Measurements from ENCODE around the gene REPIN1. TPM values are rescaled to one million over a fixed set of nuclear protein-coding genes. Genes with fewer than 3 reads are reported as not detected.

REPIN1 gene
- total and polyA plus RNA-seq, 2 donors (not counting 1 experiment from before 2014, with no cell fraction given), result 165 to 190 TPM

DNA sequence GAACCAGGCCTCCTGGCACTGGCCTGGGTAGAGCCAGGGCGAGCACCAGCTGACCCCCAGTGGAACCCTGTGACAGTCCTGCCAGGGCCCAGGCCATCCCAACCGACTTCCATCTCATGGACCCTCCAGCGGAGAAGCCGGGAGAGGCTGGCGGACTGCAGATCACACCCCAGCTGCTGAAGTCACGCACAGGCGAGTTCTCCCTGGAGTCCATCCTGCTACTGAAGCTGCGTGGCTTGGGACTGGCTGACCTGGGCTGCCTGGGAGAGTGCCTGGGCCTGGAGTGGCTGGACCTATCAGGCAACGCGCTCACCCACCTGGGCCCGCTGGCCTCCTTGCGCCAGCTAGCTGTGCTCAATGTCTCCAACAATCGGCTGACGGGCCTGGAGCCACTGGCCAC is 31.9 kb upstream of the REPIN1 start:
- Histone ChIP-seq H3K27me3 (replicated peaks in 1 of 4; ENCODE audit: control extremely low read depth in 1 of 4, control insufficient read depth in 3 of 4, insufficient read depth in 4 of 4, low read length in 3 of 4) (peaks cover 0 to 14% (median 6%) of the 10 kb centered on the region in 4 experiments), H3K9me3 (ENCODE audit: control extremely low read depth in 1 of 3, control insufficient read depth in 2 of 3, insufficient read depth in 1 of 3, low read length in 2 of 3) (peaks cover 0 to 4% (median 0%) of the 10 kb centered on the region in 3 donors), H3K79me2 (ENCODE audit: control insufficient read depth, insufficient read depth, low read length) (no peaks in the 10 kb centered on the region), H3K27ac (ENCODE audit: low read length in 2 of 2) (no peak overlapping the region), H3K36me3 (replicated peaks in 1 of 2; ENCODE audit: control extremely low read depth in 1 of 2, control insufficient read depth in 1 of 2, extremely low read depth in 1 of 2, insufficient read depth in 2 of 2, low read length in 1 of 2) (no peaks in the 10 kb centered on the region), H4K20me1 (ENCODE audit: control insufficient read depth, insufficient read depth, low read length, poor library complexity, severe bottlenecking) (no peaks in the 10 kb centered on the region), H3K9ac (ENCODE audit: low read length) (no peak overlapping the region), H3K4me1 (ENCODE audit: control insufficient read depth in 2 of 2, insufficient read depth in 2 of 2, low read length in 2 of 2) (peaks cover 12 to 15% of the 10 kb centered on the region in 2 donors), H3K4me2 (replicated peaks; ENCODE audit: low read depth, low read length, poor library complexity, severe bottlenecking) (no peak overlapping the region), H2AFZ (ENCODE audit: insufficient read depth, low read depth, low read length, poor library complexity, severe bottlenecking) (no peak overlapping the region), H3K4me3 (ENCODE audit: control extremely low read depth in 1 of 5, extremely low read depth in 1 of 5, insufficient read depth in 1 of 5, low read depth in 2 of 5, low read length in 4 of 5) (no peak overlapping the region)
- ChIA-PET POLR2A (no interaction called here), CTCF (no interaction called here)
- intact Hi-C loops (cut with micrococcal nuclease), result no loop called here
- Mint-ChIP-seq H3K27me3 (peaks cover 14% of the 10 kb centered on the region), H3K27ac (no peak overlapping the region), H3K4me3 (no peak overlapping the region), H3K9me3 (ENCODE audit: insufficient read depth) (no peaks in the 10 kb centered on the region), H3K4me1 (peaks cover 15% of the 10 kb centered on the region)
- no peak for TF ChIP-seq EZH2 (IDR thresholded peaks at IDR 0.05; ENCODE audit: borderline replicate concordance, insufficient read depth, low read depth, low read length, poor library complexity, severe bottlenecking)
- TF ChIP-seq, protein P1, sequence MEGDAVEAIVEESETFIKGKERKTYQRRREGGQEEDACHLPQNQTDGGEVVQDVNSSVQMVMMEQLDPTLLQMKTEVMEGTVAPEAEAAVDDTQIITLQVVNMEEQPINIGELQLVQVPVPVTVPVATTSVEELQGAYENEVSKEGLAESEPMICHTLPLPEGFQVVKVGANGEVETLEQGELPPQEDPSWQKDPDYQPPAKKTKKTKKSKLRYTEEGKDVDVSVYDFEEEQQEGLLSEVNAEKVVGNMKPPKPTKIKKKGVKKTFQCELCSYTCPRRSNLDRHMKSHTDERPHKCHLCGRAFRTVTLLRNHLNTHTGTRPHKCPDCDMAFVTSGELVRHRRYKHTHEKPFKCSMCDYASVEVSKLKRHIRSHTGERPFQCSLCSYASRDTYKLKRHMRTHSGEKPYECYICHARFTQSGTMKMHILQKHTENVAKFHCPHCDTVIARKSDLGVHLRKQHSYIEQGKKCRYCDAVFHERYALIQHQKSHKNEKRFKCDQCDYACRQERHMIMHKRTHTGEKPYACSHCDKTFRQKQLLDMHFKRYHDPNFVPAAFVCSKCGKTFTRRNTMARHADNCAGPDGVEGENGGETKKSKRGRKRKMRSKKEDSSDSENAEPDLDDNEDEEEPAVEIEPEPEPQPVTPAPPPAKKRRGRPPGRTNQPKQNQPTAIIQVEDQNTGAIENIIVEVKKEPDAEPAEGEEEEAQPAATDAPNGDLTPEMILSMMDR (IDR thresholded peaks at IDR 0.05), result no peak
- no peak for ATAC-seq (ENCODE audit: low read depth)
- no peak for DNase-seq
- WGBS (ENCODE audit: insufficient coverage), result 97% methylated on average over 14 of the region's 14 CpGs

DNA sequence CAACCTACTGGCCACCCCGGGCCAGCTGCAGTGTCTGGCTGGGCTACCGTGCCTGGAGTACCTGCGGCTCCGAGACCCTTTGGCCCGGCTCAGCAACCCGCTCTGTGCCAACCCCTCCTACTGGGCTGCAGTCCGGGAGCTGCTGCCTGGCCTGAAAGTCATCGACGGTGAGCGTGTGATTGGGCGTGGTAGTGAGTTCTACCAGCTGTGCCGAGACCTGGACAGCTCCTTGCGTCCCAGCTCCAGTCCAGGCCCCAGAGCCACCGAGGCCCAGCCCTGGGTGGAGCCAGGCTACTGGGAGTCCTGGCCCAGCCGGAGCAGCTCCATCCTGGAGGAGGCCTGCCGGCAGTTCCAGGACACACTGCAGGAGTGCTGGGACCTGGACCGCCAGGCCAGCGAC is 31.4 kb upstream of the REPIN1 start:
- H2AFZ ChIP-seq (ENCODE audit: insufficient read depth, low read depth, low read length, poor library complexity, severe bottlenecking), result no peak overlapping the region
- H3K4me3 ChIP-seq (ENCODE audit: control extremely low read depth in 1 of 5, extremely low read depth in 1 of 5, insufficient read depth in 1 of 5, low read depth in 2 of 5, low read length in 4 of 5), result no peak overlapping the region
- H3K27ac ChIP-seq (ENCODE audit: low read length in 2 of 2), result no peak overlapping the region
- peaks cover 0 to 4% (median 0%) of the 10 kb centered on the region in 3 donors for H3K9me3 ChIP-seq (ENCODE audit: control extremely low read depth in 1 of 3, control insufficient read depth in 2 of 3, insufficient read depth in 1 of 3, low read length in 2 of 3)
- Mint-ChIP-seq H3K27ac (no peak overlapping the region), H3K4me1 (peaks cover 19% of the 10 kb centered on the region), H3K9me3 (ENCODE audit: insufficient read depth) (no peaks in the 10 kb centered on the region), H3K4me3 (no peak overlapping the region), H3K27me3 (peaks cover 18% of the 10 kb centered on the region)
- no peaks in the 10 kb centered on the region for H3K36me3 ChIP-seq (replicated peaks in 1 of 2; ENCODE audit: control extremely low read depth in 1 of 2, control insufficient read depth in 1 of 2, extremely low read depth in 1 of 2, insufficient read depth in 2 of 2, low read length in 1 of 2)
- no peak for DNase-seq
- no peak for ATAC-seq (ENCODE audit: low read depth)
- H3K79me2 ChIP-seq (ENCODE audit: control insufficient read depth, insufficient read depth, low read length), result no peaks in the 10 kb centered on the region
- intact Hi-C loops (cut with micrococcal nuclease), result no loop called here
- ChIA-PET CTCF (no interaction called here), POLR2A (no interaction called here)
- no peak overlapping the region for H3K9ac ChIP-seq (ENCODE audit: low read length)
- WGBS (ENCODE audit: insufficient coverage), result 99% methylated on average over 18 of the region's 18 CpGs
- H4K20me1 ChIP-seq (ENCODE audit: control insufficient read depth, insufficient read depth, low read length, poor library complexity, severe bottlenecking), result no peaks in the 10 kb centered on the region
- no peak for TF ChIP-seq EZH2 (IDR thresholded peaks at IDR 0.05; ENCODE audit: borderline replicate concordance, insufficient read depth, low read depth, low read length, poor library complexity, severe bottlenecking)
- TF ChIP-seq, protein P1 (IDR thresholded peaks at IDR 0.05), result no peak
- H3K4me2 ChIP-seq (replicated peaks; ENCODE audit: low read depth, low read length, poor library complexity, severe bottlenecking), result no peak overlapping the region
- peaks cover 0 to 18% (median 7%) of the 10 kb centered on the region in 4 experiments for H3K27me3 ChIP-seq (replicated peaks in 1 of 4; ENCODE audit: control extremely low read depth in 1 of 4, control insufficient read depth in 3 of 4, insufficient read depth in 4 of 4, low read length in 3 of 4)
- H3K4me1 ChIP-seq (ENCODE audit: control insufficient read depth in 2 of 2, insufficient read depth in 2 of 2, low read length in 2 of 2), result peaks cover 12 to 15% of the 10 kb centered on the region in 2 donors
